ENCODE results near the gene PRUNE2.
"Not testable (repeated sequence)": the region's sequence is repeated elsewhere in the genome, so short reads cannot be mapped to it uniquely, and the experiment has no call there.

PRUNE2 gene

GRCh38 chr9:76905791-76906646 lies at the start of gene PRUNE2:
PRUNE2 (minus strand) TSS chr9:76906114; CDS start chr9:76905963, 151 bp downstream.
- TF ChIP-seq CTCF (IDR thresholded peaks at IDR 0.05; ENCODE audit: low read depth, low read length, missing control alignments), result no peak
- no peak within 1 kb of the TSS for H3K4me3 ChIP-seq (ENCODE audit: low read depth, low read length)
- DNase-seq (ENCODE audit: low read depth), result no peak

- DNase-seq (ENCODE audit: low read depth); H3K4me3 ChIP-seq (ENCODE audit: low read depth, low read length): not testable (repeated sequence)
Measured at GRCh38 chr9:76955406-76955805, 49.5 kb upstream of the PRUNE2 start.

GRCh38 chr9:76949865-76950264 lies 44.0 kb upstream of the PRUNE2 start:
- no peak overlapping the region for H3K4me3 ChIP-seq (ENCODE audit: low read depth, low read length)
- TF ChIP-seq CTCF (IDR thresholded peaks at IDR 0.05; ENCODE audit: low read depth, low read length, missing control alignments), result no peak
- DNase-seq (ENCODE audit: low read depth), result no peak

GRCh38 chr9:76944011-76944410 lies 38.1 kb upstream of the PRUNE2 start:
- H3K4me3 ChIP-seq (ENCODE audit: low read depth, low read length), result no peak overlapping the region
- no peak for DNase-seq (ENCODE audit: low read depth)

GRCh38 chr9:76943054-76943453 lies 37.1 kb upstream of the PRUNE2 start:
- no peak for DNase-seq (ENCODE audit: low read depth)
- no peak for TF ChIP-seq CTCF (IDR thresholded peaks at IDR 0.05; ENCODE audit: low read depth, low read length, missing control alignments)
- H3K4me3 ChIP-seq (ENCODE audit: low read depth, low read length), result no peak overlapping the region

More at GRCh38 chr9:76944011-76944410, 38.1 kb upstream of the PRUNE2 start:
- no peak for TF ChIP-seq CTCF (IDR thresholded peaks at IDR 0.05; ENCODE audit: low read depth, low read length, missing control alignments)

GRCh38 chr9:76932757-76933156 lies 26.8 kb upstream of the PRUNE2 start:
- TF ChIP-seq CTCF (IDR thresholded peaks at IDR 0.05; ENCODE audit: low read depth, low read length, missing control alignments), result no peak
- no peak overlapping the region for H3K4me3 ChIP-seq (ENCODE audit: low read depth, low read length)
- no peak for DNase-seq (ENCODE audit: low read depth)

GRCh38 chr9:76932265-76932664 lies 26.4 kb upstream of the PRUNE2 start:
- no peak overlapping the region for H3K4me3 ChIP-seq (ENCODE audit: low read depth, low read length)
- no peak for TF ChIP-seq CTCF (IDR thresholded peaks at IDR 0.05; ENCODE audit: low read depth, low read length, missing control alignments)
- no peak for DNase-seq (ENCODE audit: low read depth)

Data from GM12864 (cell line).